SJSA1 (cell line): Measurements from ENCODE around the gene FRMD6. TPM values are rescaled to one million over a fixed set of nuclear protein-coding genes. Genes with fewer than 3 reads are reported as not detected.
"Not testable (repeated sequence)": the region's sequence is repeated elsewhere in the genome, so short reads cannot be mapped to it uniquely, and the experiment has no call there.

Experiments used
- DNase-seq, 2 experiments: peaks; one replicate each; pipeline ENCODE4 v3.0.0-alpha.2; 2015 to 2020; ENCODE audit warnings: low spot score in 2 of 2, low read depth in 1 of 2
- H3K27ac ChIP-seq: fragments of 250-450 bp; sonication (Bioruptor Pico); 2 replicates; pipeline ENCODE4 v1.5.1; 2020; ENCODE audit warnings: mild to moderate bottlenecking, moderate library complexity
- H3K27me3 ChIP-seq: fragments of 250-450 bp; sonication (Bioruptor Pico); replicated peaks from 2 replicates; pipeline ENCODE4 v1.5.1; 2020; ENCODE audit warnings: mild to moderate bottlenecking, moderate library complexity
- H3K36me3 ChIP-seq: fragments of 250-450 bp; sonication (Bioruptor Pico); 2 replicates; pipeline ENCODE4 v1.5.1; 2020; ENCODE audit warnings: mild to moderate bottlenecking
- H3K4me1 ChIP-seq: fragments of 250-450 bp; sonication (Bioruptor Pico); replicated peaks from 2 replicates; pipeline ENCODE4 v1.6.1; 2021; ENCODE audit warnings: mild to moderate bottlenecking
- H3K4me3 ChIP-seq: fragments of 250-450 bp; sonication (Bioruptor Pico); 2 replicates; pipeline ENCODE4 v1.5.1; 2020; ENCODE audit warnings: mild to moderate bottlenecking
- H3K9me3 ChIP-seq: fragments of 250-450 bp; sonication (Bioruptor Pico); replicated peaks from 2 replicates; pipeline ENCODE4 v1.5.1; 2020; ENCODE audit warnings: mild to moderate bottlenecking
- total RNA-seq: library from RNA; depleted of rRNA; stranded (reverse); fragments of >200 nt; shearing (Covaris generic); gene quantifications from 2 replicates; pipeline ENCODE4 v1.2.3, GENCODE V29; 2014

FRMD6 gene
- total RNA-seq, 1 experiment from 2014 or later: 108 TPM

DNA sequence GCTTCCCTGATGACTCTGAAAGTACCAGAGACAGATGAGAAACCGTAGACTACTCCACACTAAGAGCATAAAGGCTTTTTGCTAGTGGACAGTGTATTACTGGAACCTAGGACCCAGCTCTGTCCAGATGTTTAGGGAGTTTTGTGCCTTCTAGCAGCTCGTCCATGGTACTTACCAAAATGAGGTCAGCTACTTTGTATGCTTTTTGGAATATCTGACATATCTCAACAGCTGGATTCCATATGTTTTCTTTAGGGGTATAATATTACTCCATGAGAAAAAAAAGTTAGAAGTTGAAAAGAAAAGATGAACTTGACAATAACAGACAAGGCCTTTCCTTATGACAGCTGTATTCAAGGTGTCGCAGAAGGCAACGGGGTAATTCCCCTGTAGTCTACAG, 32.1 kb upstream of the FRMD6 start:
- H3K27me3 ChIP-seq: no peaks in the 10 kb centered on the region
- H3K4me3 ChIP-seq: no peak overlapping the region
- H3K27ac ChIP-seq: no peak overlapping the region
- H3K4me1 ChIP-seq: peaks cover 20% of the 10 kb centered on the region
- H3K9me3 ChIP-seq: no peaks in the 10 kb centered on the region
- H3K36me3 ChIP-seq: no peaks in the 10 kb centered on the region
- DNase-seq: no peak

DNA sequence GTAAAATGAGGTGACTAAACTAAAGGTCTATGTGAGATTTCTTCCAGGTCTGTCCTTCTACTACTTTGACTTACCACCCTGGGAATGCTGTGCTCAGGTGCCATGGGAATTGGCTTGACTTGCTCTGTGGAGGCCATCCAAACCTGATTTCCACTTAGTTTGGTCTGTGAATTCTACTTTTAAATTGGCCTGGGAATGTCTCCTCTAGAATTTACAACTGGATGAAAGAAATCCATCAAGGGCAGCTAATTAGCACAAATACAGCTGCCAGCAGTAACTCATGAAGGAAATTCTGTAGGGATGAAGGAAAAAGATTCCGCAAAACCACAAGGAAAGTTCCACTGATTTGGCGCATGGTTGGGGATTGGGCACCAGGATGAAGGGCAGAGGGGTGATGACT, 31.7 kb upstream of the FRMD6 start:
- Histone ChIP-seq H3K36me3 (no peaks in the 10 kb centered on the region), H3K4me3 (no peak overlapping the region), H3K27me3 (no peaks in the 10 kb centered on the region), H3K27ac (no peak overlapping the region), H3K4me1 (peaks cover 20% of the 10 kb centered on the region), H3K9me3 (no peaks in the 10 kb centered on the region)
- no peak for DNase-seq

DNA sequence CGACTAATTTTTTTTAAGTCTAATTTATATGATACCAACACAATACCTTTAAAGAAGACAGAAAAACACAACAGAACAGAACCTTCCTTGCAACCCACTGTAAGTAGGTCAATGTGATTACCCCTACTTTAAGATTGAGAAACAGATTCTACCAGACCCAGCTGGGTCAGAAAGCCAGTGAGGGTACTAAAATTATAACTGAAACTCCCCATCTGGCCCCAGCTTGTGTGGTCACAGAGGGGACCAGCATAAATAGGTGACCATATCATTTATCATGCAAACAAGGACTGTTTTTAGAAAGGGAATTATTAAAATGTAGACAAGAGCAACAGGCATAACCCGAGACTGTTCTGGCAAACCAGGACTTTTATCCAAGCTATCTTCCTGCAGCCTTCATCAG, 30.1 kb upstream of the FRMD6 start:
- DNase-seq: no peak
- H3K36me3 ChIP-seq: no peaks in the 10 kb centered on the region

DNA sequence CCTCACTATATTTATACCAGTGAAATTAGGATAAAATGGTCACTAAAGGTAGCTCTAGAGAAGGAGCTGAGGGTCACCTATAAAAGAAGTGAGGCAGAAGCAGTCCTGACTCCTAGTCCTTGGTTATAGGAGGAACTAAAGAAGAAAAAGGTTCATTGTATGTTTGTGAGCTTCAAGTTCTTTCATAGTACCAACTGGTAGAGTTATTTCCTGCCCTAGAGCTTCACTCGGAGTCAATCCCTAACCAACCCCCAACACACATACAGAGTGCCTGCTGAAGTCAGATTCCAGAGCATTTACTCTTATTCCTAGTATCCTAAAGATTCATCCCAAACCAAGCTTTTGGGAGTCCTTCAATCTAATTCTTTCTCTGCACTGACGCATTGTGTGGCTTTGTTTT, 29.3 kb upstream of the FRMD6 start:
- H3K27me3 ChIP-seq: no peaks in the 10 kb centered on the region
- H3K9me3 ChIP-seq: no peaks in the 10 kb centered on the region
- DNase-seq: no peak
- peaks cover 4% of the 10 kb centered on the region for H3K4me1 ChIP-seq
- no peak overlapping the region for H3K27ac ChIP-seq
- no peak overlapping the region for H3K4me3 ChIP-seq
- H3K36me3 ChIP-seq: no peaks in the 10 kb centered on the region

More for the DNA sequence above, 30.1 kb upstream of the FRMD6 start:
- no peaks in the 10 kb centered on the region for H3K27me3 ChIP-seq
- peaks cover 11% of the 10 kb centered on the region for H3K4me1 ChIP-seq
- no peaks in the 10 kb centered on the region for H3K9me3 ChIP-seq
- no peak overlapping the region for H3K4me3 ChIP-seq
- H3K27ac ChIP-seq: no peak overlapping the region

DNA sequence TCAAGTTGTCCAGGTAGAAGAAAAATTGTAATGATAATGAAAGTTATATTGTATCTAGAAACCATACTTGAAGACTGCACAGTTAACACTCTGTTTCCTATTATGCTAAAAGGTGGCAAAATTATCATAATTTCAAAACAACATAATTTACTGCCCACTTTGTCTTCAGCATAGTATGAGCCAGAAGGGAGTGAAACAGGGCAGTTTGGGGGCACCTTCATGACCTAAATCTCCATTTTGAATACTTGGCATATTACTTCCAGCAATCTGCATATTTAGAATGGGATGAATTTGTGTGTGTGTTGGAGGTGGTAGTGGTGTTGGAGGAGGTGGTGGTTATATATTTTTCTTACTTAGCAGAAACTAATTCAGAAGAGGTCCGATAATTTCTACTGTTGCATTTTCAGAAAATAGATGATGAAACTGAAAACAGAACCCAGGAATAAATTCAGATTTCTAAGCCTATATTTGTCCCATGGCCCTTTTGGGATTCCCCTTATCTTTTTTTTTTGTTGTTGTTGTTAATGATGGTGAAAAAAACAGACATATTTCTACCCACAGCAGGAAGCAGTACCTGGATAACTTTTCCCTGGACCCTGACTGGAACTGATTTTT, 26.6 kb upstream of the FRMD6 start:
- DNase-seq: no peak
- H3K4me3 ChIP-seq: no peak overlapping the region
- no peaks in the 10 kb centered on the region; the same call in 1 of the 2 replicates for H3K4me1 ChIP-seq
- no peaks in the 10 kb centered on the region for H3K9me3 ChIP-seq
- no peak overlapping the region for H3K27ac ChIP-seq
- H3K36me3 ChIP-seq: no peaks in the 10 kb centered on the region
- no peaks in the 10 kb centered on the region for H3K27me3 ChIP-seq

DNA sequence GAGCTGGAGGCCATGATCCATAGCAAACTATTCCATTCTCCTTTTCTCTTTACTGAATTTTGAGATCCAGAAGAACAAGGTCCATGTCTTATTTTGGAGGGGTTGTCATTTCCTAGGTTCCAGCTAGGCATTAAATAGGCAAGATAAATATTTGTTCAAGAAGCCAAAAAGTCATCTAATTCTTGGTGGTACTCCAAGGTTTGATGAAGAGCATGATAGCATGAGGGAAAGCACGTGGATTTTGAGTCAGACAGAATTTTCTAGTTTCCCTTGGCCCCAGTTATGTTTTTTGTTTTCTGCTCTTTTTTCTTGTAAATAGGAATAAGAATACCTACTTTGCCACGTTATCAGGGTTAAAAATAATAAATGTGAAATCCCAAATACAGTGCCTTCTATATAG, 25.5 kb upstream of the FRMD6 start:
- H3K27ac ChIP-seq: no peak overlapping the region
- no peaks in the 10 kb centered on the region for H3K36me3 ChIP-seq
- H3K27me3 ChIP-seq: no peaks in the 10 kb centered on the region
- H3K4me3 ChIP-seq: no peak overlapping the region
- no peak for DNase-seq
- no peaks in the 10 kb centered on the region for H3K9me3 ChIP-seq
- no peaks in the 10 kb centered on the region; the same call in 1 of the 2 replicates for H3K4me1 ChIP-seq

DNA sequence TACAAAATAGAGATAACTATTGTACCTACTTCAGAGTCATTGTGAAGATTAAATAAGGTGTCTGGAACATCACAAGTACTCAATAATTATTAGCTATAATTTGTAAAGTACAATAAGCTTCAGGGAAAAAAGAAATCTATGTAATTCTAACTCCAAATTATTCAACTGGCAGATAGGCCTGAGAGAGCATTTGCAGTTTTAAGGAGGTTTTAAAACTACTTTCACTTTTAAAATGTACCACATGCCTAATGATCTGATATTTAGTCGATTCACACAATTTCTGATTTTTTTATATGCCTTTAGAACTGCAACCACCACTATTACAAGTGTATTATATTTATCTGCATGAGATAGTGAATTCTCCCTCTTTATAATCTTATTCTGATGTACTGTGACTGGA, 24.9 kb upstream of the FRMD6 start:
- Histone ChIP-seq H3K27ac (no peak overlapping the region), H3K9me3 (no peaks in the 10 kb centered on the region), H3K36me3 (no peaks in the 10 kb centered on the region)

DNA sequence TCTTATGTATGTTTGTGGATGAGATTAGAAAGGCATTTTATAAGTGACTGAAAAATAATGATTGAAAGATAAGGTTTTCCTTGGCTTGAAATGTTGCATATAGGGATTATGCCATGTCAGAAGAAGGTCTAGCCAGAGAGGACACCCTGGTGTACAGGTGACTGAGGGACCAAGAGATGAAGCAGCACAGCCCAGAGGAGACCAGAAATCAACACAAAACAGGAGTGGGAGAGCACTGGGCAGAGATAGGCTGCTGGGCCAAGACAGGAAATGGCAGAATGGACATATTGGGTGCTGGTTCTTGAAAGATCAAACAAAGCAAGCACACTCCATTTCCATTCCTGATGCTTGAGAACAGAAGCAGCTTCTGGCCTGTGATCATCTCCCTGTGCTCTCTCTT, 24.4 kb upstream of the FRMD6 start:
- no peaks in the 10 kb centered on the region for H3K36me3 ChIP-seq
- no peaks in the 10 kb centered on the region for H3K27me3 ChIP-seq
- no peak overlapping the region for H3K27ac ChIP-seq
- H3K4me1 ChIP-seq: no peaks in the 10 kb centered on the region; the same call in 1 of the 2 replicates
- no peak for DNase-seq
- no peaks in the 10 kb centered on the region for H3K9me3 ChIP-seq
- no peak overlapping the region for H3K4me3 ChIP-seq

More for the DNA sequence above, 24.9 kb upstream of the FRMD6 start:
- H3K27me3 ChIP-seq: no peaks in the 10 kb centered on the region
- no peaks in the 10 kb centered on the region; the same call in 1 of the 2 replicates for H3K4me1 ChIP-seq
- no peak overlapping the region for H3K4me3 ChIP-seq
- DNase-seq: no peak

DNA sequence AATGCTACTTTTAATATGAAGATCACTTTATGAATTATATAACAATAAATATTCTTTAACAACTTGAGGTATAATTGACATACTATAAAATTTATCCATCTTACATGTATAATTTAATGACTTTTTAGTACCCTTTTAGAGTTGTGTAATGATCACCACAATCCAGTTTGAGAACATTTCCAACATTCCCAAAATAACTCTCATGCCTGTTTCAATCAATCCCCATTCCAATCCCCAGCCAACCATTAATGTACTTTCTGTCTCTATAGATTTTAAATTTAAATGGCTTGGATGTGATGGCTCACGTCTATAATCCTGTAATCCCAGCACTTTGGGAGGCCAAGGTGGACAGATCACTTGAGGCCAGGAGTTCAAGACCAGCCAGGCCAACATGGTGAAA, 23.5 kb upstream of the FRMD6 start:
- DNase-seq: no peak
- no peaks in the 10 kb centered on the region; the same call in 1 of the 2 replicates for H3K4me1 ChIP-seq

DNA sequence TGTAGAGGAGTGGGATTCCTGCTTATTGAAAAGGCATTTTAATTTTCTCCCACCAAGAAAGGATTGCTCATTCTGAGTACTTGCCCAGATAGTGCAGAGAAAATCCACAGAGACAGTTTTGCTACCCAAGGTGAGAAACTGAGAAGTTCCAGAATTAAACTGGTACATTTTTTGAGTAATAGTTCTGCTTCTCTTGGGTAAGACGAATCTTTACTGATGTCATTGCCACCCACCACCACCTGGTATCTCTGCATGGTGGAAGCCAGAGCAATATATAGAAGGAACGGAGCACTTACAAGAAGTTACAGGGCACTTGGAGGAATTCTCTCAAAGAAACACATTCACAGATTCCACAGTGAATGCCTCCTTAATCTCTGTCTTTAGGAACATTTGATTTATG, 20.7 kb upstream of the FRMD6 start:
- H3K27ac ChIP-seq: no peak overlapping the region
- DNase-seq: no peak
- H3K9me3 ChIP-seq: no peaks in the 10 kb centered on the region
- no peaks in the 10 kb centered on the region for H3K27me3 ChIP-seq
- H3K4me3 ChIP-seq: no peak overlapping the region
- H3K4me1 ChIP-seq: peaks cover 5% of the 10 kb centered on the region
- H3K36me3 ChIP-seq: no peaks in the 10 kb centered on the region

More for the DNA sequence above, 23.5 kb upstream of the FRMD6 start:
- Histone ChIP-seq H3K4me3 (no peak overlapping the region), H3K27me3 (no peaks in the 10 kb centered on the region), H3K27ac (no peak overlapping the region), H3K36me3 (no peaks in the 10 kb centered on the region), H3K9me3 (no peaks in the 10 kb centered on the region)

DNA sequence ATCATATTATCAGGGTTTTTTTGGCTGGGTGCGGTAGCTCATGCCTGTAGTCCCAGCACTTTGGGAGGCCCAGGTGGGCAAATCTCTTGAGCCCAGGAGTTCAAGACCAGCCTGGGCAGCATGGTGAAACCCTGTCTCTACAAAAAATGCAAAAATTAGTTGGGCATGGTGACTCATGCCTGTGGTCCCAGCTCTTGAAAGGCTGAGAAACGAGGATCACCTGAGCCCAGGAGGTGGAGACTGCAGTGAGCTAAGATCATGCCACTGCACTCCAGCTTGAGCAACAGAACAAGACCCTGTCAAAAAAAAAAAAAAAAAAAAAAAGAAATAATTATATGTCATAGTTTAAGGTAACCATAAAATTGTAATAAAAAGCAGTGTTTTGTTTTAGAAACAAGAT, 18.4 kb upstream of the FRMD6 start:
- not testable (repeated sequence) for DNase-seq

DNA sequence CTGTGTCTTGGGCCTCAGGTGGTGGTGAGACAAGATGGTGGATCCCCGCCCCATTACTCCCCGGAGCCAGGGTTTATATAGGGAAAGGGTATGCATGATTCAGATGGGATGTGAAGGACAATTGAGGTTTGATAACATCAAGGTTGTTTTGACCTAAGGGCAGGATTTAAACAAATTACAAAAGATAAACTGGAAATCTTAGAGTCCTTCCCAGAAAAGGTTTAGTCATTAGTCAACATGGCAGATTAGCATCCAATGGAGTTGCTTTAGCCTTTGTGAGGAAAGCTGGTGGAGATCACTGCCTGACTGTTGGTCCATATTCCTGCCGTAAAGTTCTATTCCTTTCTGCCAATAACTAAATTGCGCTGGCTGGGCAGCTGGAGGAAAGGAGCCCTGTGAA, 15.6 kb upstream of the FRMD6 start:
- Histone ChIP-seq H3K4me1 (peaks cover 35% of the 10 kb centered on the region), H3K9me3 (no peaks in the 10 kb centered on the region), H3K4me3 (no peak overlapping the region), H3K27ac (no peak overlapping the region), H3K36me3 (no peaks in the 10 kb centered on the region), H3K27me3 (no peaks in the 10 kb centered on the region)
- no peak for DNase-seq

More for the DNA sequence above, 18.4 kb upstream of the FRMD6 start:
- not testable (repeated sequence) for H3K9me3 ChIP-seq, H3K4me3 ChIP-seq, H3K27me3 ChIP-seq, H3K27ac ChIP-seq, H3K36me3 ChIP-seq
- H3K4me1 ChIP-seq: peaks cover 28% of the 10 kb centered on the region

DNA sequence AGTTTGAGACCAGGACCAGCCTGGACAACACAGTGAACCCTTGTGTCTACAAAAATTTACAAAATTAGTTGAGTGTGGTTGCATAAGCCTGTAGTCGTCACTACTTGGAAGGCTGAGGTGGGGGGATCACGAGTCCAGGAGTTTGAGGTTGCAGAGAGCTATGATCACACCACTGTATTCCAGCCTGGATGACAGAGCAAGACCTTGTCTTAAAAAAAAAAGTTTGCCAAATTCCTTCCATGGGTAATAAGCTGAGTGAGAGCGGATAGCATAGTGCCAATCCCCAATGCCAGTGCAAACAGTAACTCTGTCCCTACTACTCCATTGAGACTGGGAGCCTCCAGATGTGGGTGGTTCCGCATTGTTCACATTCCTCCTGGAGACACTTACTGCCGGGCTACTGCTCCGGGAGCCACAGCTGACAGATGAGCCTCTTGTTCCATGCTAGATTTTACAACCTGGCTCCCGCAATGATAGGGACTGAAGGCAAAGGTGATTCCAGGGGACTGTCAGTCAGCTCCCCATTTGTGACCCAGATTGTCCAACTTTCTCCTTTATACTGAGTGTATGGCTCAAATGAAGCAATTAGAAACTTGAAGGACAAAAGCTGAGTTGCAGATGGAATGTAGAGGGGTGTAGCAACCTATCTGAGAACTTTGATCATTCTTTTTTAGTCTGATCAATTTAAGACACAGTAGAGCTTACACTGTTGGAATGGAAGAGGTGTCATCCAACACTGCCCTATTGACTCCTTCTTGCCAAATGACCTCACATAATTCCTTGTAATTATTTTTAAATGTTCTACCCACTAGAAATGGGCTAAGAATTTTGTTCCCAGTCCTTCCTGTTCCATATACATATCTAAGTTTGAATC, 13.4 kb upstream of the FRMD6 start:
- peaks cover 6% of the 10 kb centered on the region; the same call in 1 of the 2 replicates for H3K36me3 ChIP-seq
- H3K4me1 ChIP-seq: peaks cover 35% of the 10 kb centered on the region
- no peaks in the 10 kb centered on the region for H3K9me3 ChIP-seq
- no peak overlapping the region for H3K4me3 ChIP-seq
- peak; percentile 83 to 86 for DNase-seq
- peak overlapping the region; percentile 83 for H3K27ac ChIP-seq
- H3K27me3 ChIP-seq: no peaks in the 10 kb centered on the region

DNA sequence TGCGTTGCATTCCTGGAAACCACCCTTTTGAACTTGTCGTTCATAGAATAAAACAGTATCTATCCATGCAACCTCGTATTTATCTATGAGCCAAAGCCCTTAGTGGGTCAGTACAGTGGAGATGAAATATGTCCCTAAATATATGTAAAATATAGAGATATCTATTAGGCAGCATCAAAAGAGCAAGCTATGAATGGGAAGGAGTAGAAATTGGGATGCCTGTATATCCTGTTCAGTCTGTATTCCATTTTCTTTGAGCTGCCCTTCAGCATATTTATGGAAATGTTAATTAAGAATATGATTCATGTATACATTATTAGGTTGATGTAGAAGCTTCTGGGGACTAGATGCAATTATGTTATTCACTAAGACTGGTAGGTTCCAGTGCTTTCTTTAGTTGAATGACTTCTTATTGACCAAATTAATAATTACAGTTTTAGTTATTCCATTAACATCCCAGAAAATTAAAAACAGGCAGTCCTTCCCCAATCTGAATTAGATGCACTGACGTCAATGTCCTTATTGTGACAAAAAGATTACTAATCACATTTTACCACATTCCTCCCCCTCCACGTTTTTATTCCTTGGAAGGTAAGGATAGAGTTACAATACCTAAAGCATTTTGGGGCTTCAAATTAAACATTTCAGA, 11.9 kb upstream of the FRMD6 start:
- H3K27ac ChIP-seq: no peak overlapping the region
- no peaks in the 10 kb centered on the region for H3K27me3 ChIP-seq
- H3K9me3 ChIP-seq: no peaks in the 10 kb centered on the region

More for the DNA sequence above, 11.9 kb upstream of the FRMD6 start:
- Histone ChIP-seq H3K4me1 (peaks cover 35% of the 10 kb centered on the region), H3K4me3 (no peak overlapping the region), H3K36me3 (peaks cover 6% of the 10 kb centered on the region; the same call in 1 of the 2 replicates)
- no peak for DNase-seq
